A549 (cell line): ENCODE data around the gene QRSL1. TPM values are rescaled to one million over a fixed set of nuclear protein-coding genes. Genes with fewer than 3 reads are reported as not detected.

Experiments
- ATAC-seq, 2 experiments: fragments of 200-7000 bp in 1 of 2; fragments of >200 bp in 1 of 2; cut with Nextera tagmentation in 1 of 2; cut with Tn5 transposase in 1 of 2; 3 replicates each; pipeline versions ENCODE4 v1.8.0 to v1.9.1; 2018 to 2020; ENCODE audit warnings: mild to moderate bottlenecking in 1 of 2, moderate library complexity in 1 of 2
- CTCF ChIA-PET: fragments of 300-600 bp; sonication (Branson Sonifier 250); formaldehyde crosslinking; extraction: SDS; loops from one replicate; lab custom pipeline; 2021; ENCODE audit warnings: antibody characterized with exemption, inconsistent platforms; lab: Yijun Ruan, JAX
- POLR2A ChIA-PET: fragments of 350-600 bp; formaldehyde crosslinking; extraction: SDS; loops from one replicate; lab custom pipeline; 2021; ENCODE audit warnings: antibody characterized with exemption, inconsistent platforms; lab: Yijun Ruan, JAX
- DNase-seq, 2 experiments: peaks; one replicate each; pipeline versions ENCODE4 v3.0.0 to v3.0.0-alpha.2; 2011 to 2016; ENCODE audit warnings: low read depth in 1 of 2, low spot score in 1 of 2
- FAIRE-seq: peaks from 2 replicates; lab custom pipeline; 2011; peaks lifted over from hg19 to GRCh38; lab: Jason Lieb, UNC
- H3K27ac ChIP-seq, 2 experiments: fragments of >200 bp; sonication (Bioruptor Twin); formaldehyde crosslinking; 3 replicates each; pipeline ENCODE4 v1.5.1; 2016 to 2017
- H3K4me1 ChIP-seq: fragments of >200 bp; sonication (Bioruptor Twin); formaldehyde crosslinking; 3 replicates; pipeline ENCODE4 v1.6.1; 2016
- H3K4me2 ChIP-seq: fragments of >200 bp; sonication (Bioruptor Twin); formaldehyde crosslinking; 3 replicates; pipeline ENCODE4 v1.6.1; 2016
- H3K4me3 ChIP-seq: fragments of >200 bp; sonication (Bioruptor Twin); formaldehyde crosslinking; 3 replicates; pipeline ENCODE4 v1.5.1; 2016
- H3K9me3 ChIP-seq: fragments of >200 bp; sonication (Bioruptor Twin); formaldehyde crosslinking; 3 replicates; pipeline ENCODE4 v1.6.1; 2016
- CEBPB ChIP-seq, 2 experiments: fragments of >200 bp in 1 of 2; sonication (Bioruptor Twin) in 1 of 2; formaldehyde crosslinking in 1 of 2; IDR thresholded peaks; 2 replicates each; pipeline ENCODE4 v1.6.1; 2012 to 2016
- CHD2 ChIP-seq: fragments of 150-350 bp; IDR thresholded peaks from 2 replicates; pipeline ENCODE4 v1.6.1; 2014; ENCODE audit warnings: low read length; ENCODE audit not compliant: partially characterized antibody
- CHD4 ChIP-seq: fragments of 200-600 bp; sonication (generic); IDR thresholded peaks from 2 replicates; pipeline ENCODE4 v1.6.1; 2016; ENCODE audit warnings: antibody characterized with exemption, mild to moderate bottlenecking, borderline replicate concordance
- E2F6 ChIP-seq: IDR thresholded peaks from 2 replicates; pipeline ENCODE4 v1.6.1; 2012; ENCODE audit warnings: low read depth, borderline replicate concordance
- EHF ChIP-seq: fragments of 250-450 bp; sonication (Bioruptor Pico); IDR thresholded peaks from 2 replicates; pipeline ENCODE4 v1.5.0; 2020; ENCODE audit warnings: mild to moderate bottlenecking
- ELK1 ChIP-seq: fragments of 150-350 bp; IDR thresholded peaks from 2 replicates; pipeline ENCODE4 v1.6.1; 2014; ENCODE audit warnings: low read depth, mild to moderate bottlenecking, low read length
- EP300 ChIP-seq, 2 experiments: fragments of >200 bp; sonication (Bioruptor Twin); formaldehyde crosslinking; IDR thresholded peaks; 2 replicates in 1 of 2; 3 replicates in 1 of 2; pipeline ENCODE4 v1.6.1; 2016 to 2017
- ESRRA ChIP-seq: fragments of 150-350 bp; IDR thresholded peaks from 2 replicates; pipeline ENCODE4 v1.6.1; 2014; ENCODE audit warnings: mild to moderate bottlenecking, low read length, borderline replicate concordance
- FOSB ChIP-seq: fragments of 250-450 bp; sonication (Bioruptor Pico); IDR thresholded peaks from 2 replicates; pipeline ENCODE4 v1.5.0; 2020; ENCODE audit warnings: mild to moderate bottlenecking, moderate library complexity
- HDAC2 ChIP-seq: fragments of 200-600 bp; sonication (generic); IDR thresholded peaks from 2 replicates; pipeline ENCODE4 v1.6.1; 2016
- HEYL ChIP-seq: fragments of 250-450 bp; sonication (Bioruptor Pico); IDR thresholded peaks from 2 replicates; pipeline ENCODE4 v1.8.0; 2021; ENCODE audit warnings: mild to moderate bottlenecking, moderate library complexity
- HOXB13 ChIP-seq: fragments of 250-450 bp; sonication (Bioruptor Pico); IDR thresholded peaks from 2 replicates; pipeline ENCODE4 v1.5.0; 2020; ENCODE audit warnings: low read depth, mild to moderate bottlenecking, moderate library complexity
- JUNB ChIP-seq: fragments of >200 bp; sonication (Bioruptor Twin); formaldehyde crosslinking; IDR thresholded peaks from 2 replicates; pipeline ENCODE4 v1.6.1; 2016
- KDM5A ChIP-seq: fragments of 200-600 bp; sonication (generic); IDR thresholded peaks from 2 replicates; pipeline ENCODE4 v1.6.1; 2016; ENCODE audit warnings: antibody characterized with exemption, mild to moderate bottlenecking
- NFE2L2 ChIP-seq: fragments of 150-350 bp; conservative IDR thresholded peaks from 2 replicates; pipeline ENCODE4 v1.6.1; 2014; ENCODE audit warnings: low read length
- NPAS2 ChIP-seq: fragments of 250-450 bp; sonication (Bioruptor Pico); IDR thresholded peaks from 2 replicates; pipeline ENCODE4 v1.8.0; 2022; ENCODE audit warnings: mild to moderate bottlenecking, moderate library complexity, borderline replicate concordance
- NR3C1 ChIP-seq: fragments of >200 bp; sonication (Bioruptor Twin); formaldehyde crosslinking; IDR thresholded peaks from 3 replicates; pipeline ENCODE4 v1.6.1; 2017
- PHF8 ChIP-seq: fragments of 200-600 bp; sonication (generic); IDR thresholded peaks from 2 replicates; pipeline ENCODE4 v1.6.1; 2016; ENCODE audit warnings: low read depth, mild to moderate bottlenecking, antibody characterized with exemption, moderate library complexity, borderline replicate concordance
- POLR2A ChIP-seq: IDR thresholded peaks from 2 replicates; pipeline ENCODE4 v1.6.1; 2012; ENCODE audit warnings: mild to moderate bottlenecking, low read length
- REST ChIP-seq: fragments of 200-600 bp; sonication (generic); IDR thresholded peaks from 2 replicates; pipeline ENCODE4 v1.6.1; 2016; ENCODE audit warnings: antibody characterized with exemption, mild to moderate bottlenecking, moderate library complexity
- SMC3 ChIP-seq: fragments of >200 bp; sonication (Bioruptor Twin); formaldehyde crosslinking; IDR thresholded peaks from 3 replicates; pipeline ENCODE4 v1.6.1; 2018; ENCODE audit warnings: inconsistent platforms
- SREBF2 ChIP-seq: fragments of 450-650 bp; IDR thresholded peaks from 2 replicates; pipeline ENCODE4 v1.6.1; 2014; ENCODE audit warnings: mild to moderate bottlenecking, moderate library complexity
- TFCP2L1 ChIP-seq: fragments of 250-450 bp; sonication (Bioruptor Pico); IDR thresholded peaks from 2 replicates; pipeline ENCODE4 v1.5.0; 2021; ENCODE audit warnings: mild to moderate bottlenecking
- ZNF302 ChIP-seq: fragments of 250-450 bp; sonication (Bioruptor Pico); IDR thresholded peaks from 2 replicates; pipeline ENCODE4 v1.9.0; 2021; ENCODE audit warnings: inconsistent platforms, mild to moderate bottlenecking, moderate library complexity
- WGBS: methylation state at CpG from one replicate; pipeline ENCODE4 v1.1.6; 2017; ENCODE audit errors: missing lambda C conversion rate; 5-methylcytosine and 5-hydroxymethylcytosine counted together
- polyA plus RNA-seq, 4 experiments: library from polyadenylated mRNA; depleted of rRNA in 3 of 4; stranded (reverse); fragments of >200 nt; fragmentation: RNase III in 1 of 4; extraction: RNeasy Plus Mini Kit Qiagen cat#74134 plus additional on column Dnase treatment in 1 of 4; gene quantifications; 2 replicates in 3 of 4; 3 replicates in 1 of 4; pipeline ENCODE4 v1.2.3, GENCODE V29; 2011 to 2017
- TF ChIP-seq, protein P1 (sequence below): IDR thresholded peaks from 2 replicates; pipeline ENCODE4 v1.6.1; 2012
- TF ChIP-seq, protein P2 (sequence below): fragments of 250-450 bp; sonication (Bioruptor Pico); IDR thresholded peaks from 2 replicates; pipeline ENCODE4 v1.5.0; 2021; ENCODE audit warnings: mild to moderate bottlenecking, moderate library complexity, borderline replicate concordance
- TF ChIP-seq, protein P3 (sequence below): fragments of >200 bp; sonication (Bioruptor Twin); formaldehyde crosslinking; IDR thresholded peaks from 2 replicates; pipeline ENCODE4 v1.6.1; 2016

Gene QRSL1
- polyA plus RNA-seq, 2 of the 4 experiments (the other 2 are of a cell fraction): 11.5 to 15.9 TPM

DNA sequence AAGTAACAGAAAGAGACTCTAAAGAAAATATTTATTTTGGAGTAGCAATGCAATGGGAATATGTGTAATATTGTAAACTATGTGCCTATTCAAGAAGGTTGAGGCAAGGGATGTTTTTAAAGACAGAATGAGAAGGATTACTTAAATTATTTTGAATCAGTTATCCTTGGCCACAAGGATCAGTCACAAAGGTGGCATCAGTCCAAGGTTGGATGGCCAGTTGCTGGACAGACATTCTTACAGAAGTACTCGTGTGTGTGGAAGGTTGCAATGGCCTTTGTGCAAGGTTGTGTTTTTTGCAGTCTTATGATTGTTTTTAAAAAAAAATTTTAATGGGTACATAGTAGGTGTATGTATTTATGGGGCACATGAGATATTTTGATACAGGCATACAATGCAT lies 2.0 kb downstream of the QRSL1 start:
- POLR2A ChIA-PET: no interaction called here
- CTCF ChIA-PET: no interaction called here
- TF ChIP-seq HOXB13 (CRISPR knock-in tag) (no peak), HDAC2 (no peak), SREBF2 (no peak), NPAS2 (no peak), PHF8 (no peak), HEYL (CRISPR knock-in tag) (no peak), SMC3 (no peak), E2F6 (no peak), ELK1 (no peak), EHF (CRISPR knock-in tag) (no peak), EP300 (IDR thresholded peaks at IDR 0.05) (no peak), NR3C1 (no peak), JUNB (no peak)
- TF ChIP-seq, protein P1, sequence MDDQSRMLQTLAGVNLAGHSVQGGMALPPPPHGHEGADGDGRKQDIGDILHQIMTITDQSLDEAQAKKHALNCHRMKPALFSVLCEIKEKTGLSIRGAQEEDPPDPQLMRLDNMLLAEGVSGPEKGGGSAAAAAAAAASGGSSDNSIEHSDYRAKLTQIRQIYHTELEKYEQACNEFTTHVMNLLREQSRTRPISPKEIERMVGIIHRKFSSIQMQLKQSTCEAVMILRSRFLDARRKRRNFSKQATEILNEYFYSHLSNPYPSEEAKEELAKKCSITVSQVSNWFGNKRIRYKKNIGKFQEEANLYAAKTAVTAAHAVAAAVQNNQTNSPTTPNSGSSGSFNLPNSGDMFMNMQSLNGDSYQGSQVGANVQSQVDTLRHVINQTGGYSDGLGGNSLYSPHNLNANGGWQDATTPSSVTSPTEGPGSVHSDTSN: no peak
- TF ChIP-seq, protein P2, sequence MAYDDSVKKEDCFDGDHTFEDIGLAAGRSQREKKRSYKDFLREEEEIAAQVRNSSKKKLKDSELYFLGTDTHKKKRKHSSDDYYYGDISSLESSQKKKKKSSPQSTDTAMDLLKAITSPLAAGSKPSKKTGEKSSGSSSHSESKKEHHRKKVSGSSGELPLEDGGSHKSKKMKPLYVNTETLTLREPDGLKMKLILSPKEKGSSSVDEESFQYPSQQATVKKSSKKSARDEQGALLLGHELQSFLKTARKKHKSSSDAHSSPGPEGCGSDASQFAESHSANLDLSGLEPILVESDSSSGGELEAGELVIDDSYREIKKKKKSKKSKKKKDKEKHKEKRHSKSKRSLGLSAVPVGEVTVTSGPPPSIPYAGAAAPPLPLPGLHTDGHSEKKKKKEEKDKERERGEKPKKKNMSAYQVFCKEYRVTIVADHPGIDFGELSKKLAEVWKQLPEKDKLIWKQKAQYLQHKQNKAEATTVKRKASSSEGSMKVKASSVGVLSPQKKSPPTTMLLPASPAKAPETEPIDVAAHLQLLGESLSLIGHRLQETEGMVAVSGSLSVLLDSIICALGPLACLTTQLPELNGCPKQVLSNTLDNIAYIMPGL (CRISPR knock-in tag): no peak
- TF ChIP-seq, all 56 proteins: peak for 0
- H3K27ac ChIP-seq: no peak overlapping the region
- peaks cover 15% of the 10 kb centered on the region for H3K4me1 ChIP-seq
- H3K9me3 ChIP-seq: no peaks in the 10 kb centered on the region
- WGBS: 70% methylated on average over 1 of the region's 1 CpG
- DNase-seq (no peak), ATAC-seq (no peak), FAIRE-seq (no peak)
- H3K4me2 ChIP-seq: 0 out of 3 replicates have a peak overlapping the region, but pooled peaks have one; percentile 95
- no peak overlapping the region for H3K4me3 ChIP-seq

- no peak for ATAC-seq
- Histone ChIP-seq H3K27ac (no peak overlapping the region), H3K4me2 (no peak overlapping the region), H3K9me3 (no peaks in the 10 kb centered on the region), H3K4me1 (peaks cover 6% of the 10 kb centered on the region; the same call in 2 of the 3 replicates), H3K4me3 (no peak overlapping the region)
- DNase-seq: no peak
- no peak for FAIRE-seq
- ChIA-PET POLR2A (no interaction called here), CTCF (interaction anchor here (0.9 to 1.6 kb wide), 4 partner anchors 10 to 68 kb away, joined by 3 read pairs; no protein-coding TSS in a partner anchor)
- TF ChIP-seq E2F6 (no peak), TFCP2L1 (CRISPR knock-in tag) (no peak), POLR2A (no peak), CHD2 (no peak), CHD4 (no peak), NFE2L2 (no peak), REST (no peak), CEBPB (IDR thresholded peaks at IDR 0.05) (no peak), KDM5A (no peak), FOSB (CRISPR knock-in tag) (no peak), ESRRA (no peak), ZNF302 (CRISPR knock-in tag) (no peak), NR3C1 (no peak)
- TF ChIP-seq, protein P3, sequence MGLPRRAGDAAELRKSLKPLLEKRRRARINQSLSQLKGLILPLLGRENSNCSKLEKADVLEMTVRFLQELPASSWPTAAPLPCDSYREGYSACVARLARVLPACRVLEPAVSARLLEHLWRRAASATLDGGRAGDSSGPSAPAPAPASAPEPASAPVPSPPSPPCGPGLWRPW: no peak
- 95% methylated on average over 5 of the region's 5 CpGs for WGBS
These were observed 5.2 kb downstream of the QRSL1 start for GRCh38 chr6:106634565-106634964.
